ENCODE results near the gene ERC2.

ERC2 gene

DNA sequence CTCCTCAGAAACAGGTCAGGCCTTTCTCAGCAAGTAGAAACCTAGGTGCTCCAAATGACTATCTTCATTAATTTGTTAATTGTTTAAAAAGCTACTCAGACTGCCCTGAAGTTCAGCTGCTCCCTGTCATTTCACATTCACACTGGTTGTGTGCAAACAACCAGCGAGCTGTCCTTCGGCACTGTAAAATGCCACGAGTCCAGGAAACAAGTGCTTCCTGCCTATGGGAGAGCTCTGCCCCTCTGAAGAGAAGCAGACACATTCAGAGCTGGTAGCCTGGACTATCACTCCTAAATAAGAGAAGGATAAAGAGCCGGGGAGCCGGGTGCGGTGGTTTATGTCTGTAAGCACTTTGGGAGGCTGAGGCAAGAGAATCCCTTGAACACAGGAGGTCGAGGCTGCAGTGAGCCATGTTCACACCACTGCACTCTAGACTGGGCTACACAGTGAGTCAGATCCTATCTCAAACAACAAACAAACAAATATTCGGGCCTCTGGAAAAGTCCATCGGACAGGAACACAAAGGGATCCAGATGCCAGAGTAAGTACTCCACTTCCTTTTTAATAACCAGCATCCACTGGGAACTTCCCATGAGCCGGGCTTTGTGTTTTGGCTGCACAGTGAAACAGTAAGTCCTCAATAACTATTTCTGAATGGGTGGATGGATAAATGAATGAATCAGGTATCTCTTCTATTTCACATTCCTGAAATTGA, 866.7 kb downstream of the ERC2 start:
- ATAC-seq, result no peak
- no peak for TF ChIP-seq TSHZ2 (CRISPR knock-in tag; IDR thresholded peaks at IDR 0.05)
- no peak for TF ChIP-seq ZNF70 (CRISPR knock-in tag; IDR thresholded peaks at IDR 0.05)
- TF ChIP-seq ZNF565 (CRISPR knock-in tag; conservative IDR thresholded peaks at IDR 0.05; ENCODE audit: low read depth), result no peak
- no peak for TF ChIP-seq ZC3H10 (CRISPR knock-in tag; IDR thresholded peaks at IDR 0.05)
- no peak for TF ChIP-seq CREB5 (CRISPR knock-in tag; IDR thresholded peaks at IDR 0.05; ENCODE audit: low read depth)
- no peak for TF ChIP-seq ZNF8 (CRISPR knock-in tag; IDR thresholded peaks at IDR 0.05)
- no peak for TF ChIP-seq TCF4 (CRISPR knock-in tag; IDR thresholded peaks at IDR 0.05; ENCODE audit: borderline replicate concordance)
- TF ChIP-seq GLIS3 (CRISPR knock-in tag; IDR thresholded peaks at IDR 0.05), result no peak
- no peak for TF ChIP-seq CSRNP3 (CRISPR knock-in tag; IDR thresholded peaks at IDR 0.05)
- TF ChIP-seq OSR1 (CRISPR knock-in tag; IDR thresholded peaks at IDR 0.05), result no peak
- no peak for TF ChIP-seq ISL1 (CRISPR knock-in tag; IDR thresholded peaks at IDR 0.05)

GRCh38 chr3:55598224-55598623, 870.0 kb downstream of the ERC2 start:
- ATAC-seq, result no peak
- TF ChIP-seq ZC3H10 (CRISPR knock-in tag; IDR thresholded peaks at IDR 0.05), result no peak
- no peak for TF ChIP-seq ZNF70 (CRISPR knock-in tag; IDR thresholded peaks at IDR 0.05)
- no peak for TF ChIP-seq OSR1 (CRISPR knock-in tag; IDR thresholded peaks at IDR 0.05)
- no peak for TF ChIP-seq POU6F1 (CRISPR knock-in tag; IDR thresholded peaks at IDR 0.05; ENCODE audit: borderline replicate concordance, low read depth)
- no peak for TF ChIP-seq ZFP30 (CRISPR knock-in tag; IDR thresholded peaks at IDR 0.05)
- TF ChIP-seq TOX (CRISPR knock-in tag; IDR thresholded peaks at IDR 0.05; ENCODE audit: borderline replicate concordance), result no peak
- no peak for TF ChIP-seq ISL1 (CRISPR knock-in tag; IDR thresholded peaks at IDR 0.05)
- no peak for TF ChIP-seq ZFP3 (CRISPR knock-in tag; IDR thresholded peaks at IDR 0.05)
- no peak for TF ChIP-seq ZNF565 (CRISPR knock-in tag; conservative IDR thresholded peaks at IDR 0.05; ENCODE audit: low read depth)
- no peak for TF ChIP-seq CSRNP3 (CRISPR knock-in tag; IDR thresholded peaks at IDR 0.05)
- no peak for TF ChIP-seq CREB5 (CRISPR knock-in tag; IDR thresholded peaks at IDR 0.05; ENCODE audit: low read depth)
- no peak for TF ChIP-seq GLIS3 (CRISPR knock-in tag; IDR thresholded peaks at IDR 0.05)
- TF ChIP-seq RARB (CRISPR knock-in tag; IDR thresholded peaks at IDR 0.05), result no peak
- TF ChIP-seq CSDC2 (CRISPR knock-in tag; IDR thresholded peaks at IDR 0.05), result no peak

- no peak for ATAC-seq
- no peak for TF ChIP-seq GLIS3 (CRISPR knock-in tag; IDR thresholded peaks at IDR 0.05)
- no peak for TF ChIP-seq ARNTL (CRISPR knock-in tag; IDR thresholded peaks at IDR 0.05; ENCODE audit: borderline replicate concordance, low read depth)
- TF ChIP-seq CSDC2 (CRISPR knock-in tag; IDR thresholded peaks at IDR 0.05), result no peak
- no peak for TF ChIP-seq TSHZ2 (CRISPR knock-in tag; IDR thresholded peaks at IDR 0.05)
- no peak for TF ChIP-seq ESRRG (CRISPR knock-in tag; IDR thresholded peaks at IDR 0.05)
- no peak for TF ChIP-seq SNAI2 (CRISPR knock-in tag; IDR thresholded peaks at IDR 0.05)
- TF ChIP-seq CSRNP3 (CRISPR knock-in tag; IDR thresholded peaks at IDR 0.05), result no peak
- no peak for TF ChIP-seq ZNF565 (CRISPR knock-in tag; conservative IDR thresholded peaks at IDR 0.05; ENCODE audit: low read depth)
- TF ChIP-seq ZFP3 (CRISPR knock-in tag; IDR thresholded peaks at IDR 0.05), result no peak
- TF ChIP-seq RARB (CRISPR knock-in tag; IDR thresholded peaks at IDR 0.05), result no peak
- TF ChIP-seq BACH2 (CRISPR knock-in tag; IDR thresholded peaks at IDR 0.05; ENCODE audit: borderline replicate concordance), result no peak
- no peak for TF ChIP-seq ZC3H10 (CRISPR knock-in tag; IDR thresholded peaks at IDR 0.05)
These were observed 870.6 kb downstream of the ERC2 start for GRCh38 chr3:55597641-55598040.

Measured in SK-N-SH treated with all-trans-retinoic acid at 6 μM for 48 hours (cell line).